H9 (cell line): ENCODE measurements around the gene MAP3K10. TPM values are rescaled to one million over a fixed set of nuclear protein-coding genes. Genes with fewer than 3 reads are reported as not detected.

ENCODE experiments used
- DNase-seq: peaks from one replicate; pipeline ENCODE4 v3.0.0-alpha.2; 2017
- H2AFZ ChIP-seq: one replicate; pipeline ENCODE4 v1.6.1; 2013; ENCODE audit warnings: mild to moderate bottlenecking, low read length, control low read depth, moderate library complexity
- H2AK5ac ChIP-seq: 2 replicates; pipeline ENCODE4 v1.6.1; 2013; ENCODE audit warnings: low read length, control low read depth, mixed read lengths; ENCODE audit not compliant: insufficient read length
- H2BK120ac ChIP-seq: one replicate; pipeline ENCODE4 v1.6.1; 2013; ENCODE audit warnings: low read depth, mild to moderate bottlenecking, low read length, control low read depth, inconsistent platforms; ENCODE audit not compliant: poor library complexity, severe bottlenecking
- H2BK12ac ChIP-seq: 2 replicates; pipeline ENCODE4 v1.6.1; 2013; ENCODE audit warnings: low read length, control low read depth, mixed read lengths, low read depth; ENCODE audit not compliant: insufficient read length
- H2BK15ac ChIP-seq: 2 replicates; pipeline ENCODE4 v1.6.1; 2013; ENCODE audit warnings: low read depth, low read length, control low read depth
- H2BK20ac ChIP-seq: one replicate; pipeline ENCODE4 v1.6.1; 2013; ENCODE audit warnings: low read depth, mild to moderate bottlenecking, low read length, control low read depth, inconsistent platforms; ENCODE audit not compliant: poor library complexity, severe bottlenecking
- H2BK5ac ChIP-seq: 2 replicates; pipeline ENCODE4 v1.6.1; 2013; ENCODE audit warnings: low read length, control low read depth, mixed read lengths; ENCODE audit not compliant: insufficient read length
- H3K14ac ChIP-seq: 2 replicates; pipeline ENCODE4 v1.6.1; 2013; ENCODE audit warnings: low read length, control low read depth; ENCODE audit not compliant: insufficient read depth
- H3K18ac ChIP-seq: 2 replicates; pipeline ENCODE4 v1.6.1; 2013; ENCODE audit warnings: low read depth, mild to moderate bottlenecking, mixed read lengths, low read length, control low read depth; ENCODE audit not compliant: insufficient read length
- H3K23ac ChIP-seq: 2 replicates; pipeline ENCODE4 v1.6.1; 2013; ENCODE audit warnings: low read length, control low read depth, mixed read lengths, low read depth; ENCODE audit not compliant: insufficient read length
- H3K23me2 ChIP-seq: 2 replicates; pipeline ENCODE4 v1.6.1; 2013; ENCODE audit warnings: low read depth, mild to moderate bottlenecking, mixed read lengths, low read length, control low read depth; ENCODE audit not compliant: insufficient read length, poor library complexity, severe bottlenecking
- H3K27ac ChIP-seq: 2 replicates; pipeline ENCODE4 v1.5.1; 2013; ENCODE audit warnings: low read length, control low read depth, mixed read lengths, low read depth; ENCODE audit not compliant: insufficient read length
- H3K27me3 ChIP-seq: 2 replicates; pipeline ENCODE4 v1.6.1; 2013; ENCODE audit warnings: low read length, control low read depth, inconsistent platforms; ENCODE audit not compliant: insufficient read depth
- H3K4ac ChIP-seq: 2 replicates; pipeline ENCODE4 v1.6.1; 2013; ENCODE audit warnings: low read depth, mild to moderate bottlenecking, control low read depth, inconsistent platforms, low read length, moderate library complexity
- H3K4me1 ChIP-seq: 2 replicates; pipeline ENCODE4 v1.6.1; 2013; ENCODE audit warnings: low read length, control low read depth, inconsistent platforms; ENCODE audit not compliant: insufficient read depth
- H3K4me2 ChIP-seq: 2 replicates; pipeline ENCODE4 v1.6.1; 2013; ENCODE audit warnings: low read length, control low read depth, mixed read lengths; ENCODE audit not compliant: insufficient read length, insufficient read depth
- H3K56ac ChIP-seq: 2 replicates; pipeline ENCODE4 v1.6.1; 2013; ENCODE audit warnings: low read depth, mild to moderate bottlenecking, mixed read lengths, low read length, control low read depth; ENCODE audit not compliant: insufficient read length
- H3K79me1 ChIP-seq: 2 replicates; pipeline ENCODE4 v1.6.1; 2013; ENCODE audit warnings: low read depth, mild to moderate bottlenecking, moderate library complexity, low read length, control low read depth, inconsistent platforms; ENCODE audit not compliant: insufficient read depth, poor library complexity, severe bottlenecking
- H3K79me2 ChIP-seq: 2 replicates; pipeline ENCODE4 v1.6.1; 2013; ENCODE audit warnings: low read length, control low read depth, inconsistent platforms; ENCODE audit not compliant: insufficient read depth
- H3K9ac ChIP-seq: 2 replicates; pipeline ENCODE4 v1.6.1; 2013; ENCODE audit warnings: low read length, control low read depth, mixed read lengths; ENCODE audit not compliant: insufficient read length; ENCODE audit errors: extremely low read depth
- H3K9me3 ChIP-seq: one replicate; pipeline ENCODE4 v1.6.1; 2013; ENCODE audit warnings: low read depth, low read length, inconsistent platforms; ENCODE audit not compliant: control insufficient read depth
- H3T11ph ChIP-seq: one replicate; pipeline ENCODE4 v1.6.1; 2013; ENCODE audit warnings: mild to moderate bottlenecking, low read length, control low read depth, inconsistent platforms
- H4K20me1 ChIP-seq: one replicate; pipeline ENCODE4 v1.6.1; 2013; ENCODE audit not compliant: control insufficient read depth, insufficient read length, insufficient read depth
- H4K5ac ChIP-seq: 2 replicates; pipeline ENCODE4 v1.6.1; 2013; ENCODE audit warnings: low read depth, mild to moderate bottlenecking, mixed read lengths, low read length, control low read depth; ENCODE audit not compliant: insufficient read length
- H4K8ac ChIP-seq: replicated peaks from 2 replicates; pipeline ENCODE4 v1.6.1; 2013; ENCODE audit warnings: low read length, control low read depth, mixed read lengths, low read depth; ENCODE audit not compliant: insufficient read length
- H4K91ac ChIP-seq: 2 replicates; pipeline ENCODE4 v1.6.1; 2013; ENCODE audit warnings: low read depth, mild to moderate bottlenecking, moderate library complexity, mixed read lengths, low read length, control low read depth; ENCODE audit not compliant: insufficient read length
- H3K27ac Mint-ChIP-seq, 3 experiments: 2 replicates in 2 of 3; 3 replicates in 1 of 3; pipeline ENCODE4 v1.8.0; 2020 to 2021; ENCODE audit warnings: mixed read lengths in 3 of 3, mild to moderate bottlenecking in 1 of 3, moderate library complexity in 1 of 3
- H3K27me3 Mint-ChIP-seq: 2 replicates; pipeline ENCODE4 v1.8.0; 2021; ENCODE audit warnings: low read depth, mild to moderate bottlenecking, moderate library complexity, mixed read lengths
- H3K36me3 Mint-ChIP-seq, 3 experiments: 2 replicates in 2 of 3; 3 replicates in 1 of 3; pipeline ENCODE4 v1.8.0; 2020 to 2021; ENCODE audit warnings: low read depth in 3 of 3, mixed read lengths in 3 of 3; ENCODE audit not compliant: insufficient read depth in 1 of 3
- H3K4me1 Mint-ChIP-seq, 2 experiments: 2 replicates each; pipeline ENCODE4 v1.8.0; 2020; ENCODE audit warnings: mixed read lengths in 2 of 2
- H3K4me3 Mint-ChIP-seq, 2 experiments: 2 replicates in 1 of 2; 3 replicates in 1 of 2; pipeline ENCODE4 v1.8.0; 2020 to 2021; ENCODE audit warnings: mild to moderate bottlenecking in 2 of 2, mixed read lengths in 2 of 2, moderate library complexity in 1 of 2
- H3K9me3 Mint-ChIP-seq, 2 experiments: 2 replicates in 1 of 2; 3 replicates in 1 of 2; pipeline ENCODE4 v1.8.0; 2020; ENCODE audit warnings: mild to moderate bottlenecking in 2 of 2, mixed read lengths in 2 of 2, moderate library complexity in 1 of 2
- WGBS: extraction: QIAGEN DNeasy Blood & Tissue Kit; methylation state at CpG from one replicate; pipeline ENCODE4 v1.1.7; 2013; ENCODE audit warnings: missing lambda C conversion rate, low lambda C conversion rate, mixed read lengths; ENCODE audit not compliant: insufficient read length; ENCODE audit errors: extremely low coverage; 5-methylcytosine and 5-hydroxymethylcytosine counted together
- total RNA-seq: library from RNA; stranded (reverse); gene quantifications from 2 replicates; pipeline ENCODE4 v1.2.1, GENCODE V29; 2021
- TF ChIP-seq, protein P1 (sequence below): fragments of 200-600 bp; sonication (generic); conservative IDR thresholded peaks from 3 replicates; pipeline ENCODE4 v1.8.0; 2021; ENCODE audit warnings: antibody characterized with exemption, mild to moderate bottlenecking

The MAP3K10 gene
- total RNA-seq, 1 experiment from 2014 or later: 19.0 TPM

DNA sequence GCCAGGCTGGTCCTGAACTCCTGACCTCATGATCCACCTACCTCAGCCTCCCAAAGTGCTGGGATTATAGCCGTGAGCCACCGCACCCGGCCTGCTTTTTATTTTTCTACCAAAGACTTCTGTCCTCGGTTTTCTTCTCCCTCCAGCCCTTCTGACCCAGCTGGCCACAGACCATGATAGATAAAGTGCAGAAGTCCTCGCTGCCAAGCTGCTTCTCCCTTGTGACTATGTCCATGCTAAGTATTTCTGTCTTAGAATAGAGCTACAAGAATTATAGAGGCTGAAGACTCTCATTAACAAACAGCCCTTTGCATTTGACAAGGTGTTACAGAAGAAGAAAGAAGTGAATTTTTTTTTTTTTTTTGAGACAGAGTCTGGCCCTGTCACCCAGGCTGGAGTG is 15.4 kb upstream of the MAP3K10 start:
- WGBS: no CpG with 5 or more reads among the region's 5 CpGs
- H4K91ac ChIP-seq: no peak overlapping the region
- H3K27me3 Mint-ChIP-seq: peaks cover 4% of the 10 kb centered on the region
- no peak overlapping the region for H2BK120ac ChIP-seq
- H4K5ac ChIP-seq: no peak overlapping the region
- no peak overlapping the region for H3K23ac ChIP-seq
- no peak overlapping the region for H3K56ac ChIP-seq
- no peaks in the 10 kb centered on the region for H3K79me1 ChIP-seq
- peaks cover 6 to 11% of the 10 kb centered on the region in 2 experiments for H3K4me1 Mint-ChIP-seq
- no peak overlapping the region for H2BK5ac ChIP-seq
- no peak overlapping the region for H2BK12ac ChIP-seq
- no peaks in the 10 kb centered on the region for H3K36me3 Mint-ChIP-seq
- H3K23me2 ChIP-seq: no peaks in the 10 kb centered on the region
- H3K9me3 ChIP-seq: no peaks in the 10 kb centered on the region
- H3K79me2 ChIP-seq: no peaks in the 10 kb centered on the region; the same call in 1 of the 2 replicates
- H3T11ph ChIP-seq: no peak overlapping the region
- H3K4me3 Mint-ChIP-seq: no peak overlapping the region
- no peaks in the 10 kb centered on the region for H3K27me3 ChIP-seq
- no peak overlapping the region for H3K27ac Mint-ChIP-seq
- no peak overlapping the region for H2BK20ac ChIP-seq
- TF ChIP-seq, protein P1, sequence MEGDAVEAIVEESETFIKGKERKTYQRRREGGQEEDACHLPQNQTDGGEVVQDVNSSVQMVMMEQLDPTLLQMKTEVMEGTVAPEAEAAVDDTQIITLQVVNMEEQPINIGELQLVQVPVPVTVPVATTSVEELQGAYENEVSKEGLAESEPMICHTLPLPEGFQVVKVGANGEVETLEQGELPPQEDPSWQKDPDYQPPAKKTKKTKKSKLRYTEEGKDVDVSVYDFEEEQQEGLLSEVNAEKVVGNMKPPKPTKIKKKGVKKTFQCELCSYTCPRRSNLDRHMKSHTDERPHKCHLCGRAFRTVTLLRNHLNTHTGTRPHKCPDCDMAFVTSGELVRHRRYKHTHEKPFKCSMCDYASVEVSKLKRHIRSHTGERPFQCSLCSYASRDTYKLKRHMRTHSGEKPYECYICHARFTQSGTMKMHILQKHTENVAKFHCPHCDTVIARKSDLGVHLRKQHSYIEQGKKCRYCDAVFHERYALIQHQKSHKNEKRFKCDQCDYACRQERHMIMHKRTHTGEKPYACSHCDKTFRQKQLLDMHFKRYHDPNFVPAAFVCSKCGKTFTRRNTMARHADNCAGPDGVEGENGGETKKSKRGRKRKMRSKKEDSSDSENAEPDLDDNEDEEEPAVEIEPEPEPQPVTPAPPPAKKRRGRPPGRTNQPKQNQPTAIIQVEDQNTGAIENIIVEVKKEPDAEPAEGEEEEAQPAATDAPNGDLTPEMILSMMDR: no peak
- no peak for DNase-seq
- no peak overlapping the region for H3K14ac ChIP-seq
- no peaks in the 10 kb centered on the region for H4K20me1 ChIP-seq
- H2AFZ ChIP-seq: no peak overlapping the region
- H3K4me2 ChIP-seq: no peak overlapping the region
- H3K4ac ChIP-seq: no peak overlapping the region
- no peak overlapping the region for H3K27ac ChIP-seq
- H2AK5ac ChIP-seq: no peak overlapping the region
- peaks cover 0 to 3% of the 10 kb centered on the region in 2 experiments; a peak in 2 of 5 replicates for H3K9me3 Mint-ChIP-seq
- no peaks in the 10 kb centered on the region for H3K4me1 ChIP-seq
- H3K9ac ChIP-seq: no peak overlapping the region
- no peak overlapping the region for H3K18ac ChIP-seq
- no peak overlapping the region for H2BK15ac ChIP-seq
- no peak overlapping the region for H4K8ac ChIP-seq
